Measurements from ENCODE around the gene PLET1.
"Not testable (repeated sequence)": the region's sequence is repeated elsewhere in the genome, so short reads cannot be mapped to it uniquely, and the experiment has no call there.

PLET1 gene

DNA sequence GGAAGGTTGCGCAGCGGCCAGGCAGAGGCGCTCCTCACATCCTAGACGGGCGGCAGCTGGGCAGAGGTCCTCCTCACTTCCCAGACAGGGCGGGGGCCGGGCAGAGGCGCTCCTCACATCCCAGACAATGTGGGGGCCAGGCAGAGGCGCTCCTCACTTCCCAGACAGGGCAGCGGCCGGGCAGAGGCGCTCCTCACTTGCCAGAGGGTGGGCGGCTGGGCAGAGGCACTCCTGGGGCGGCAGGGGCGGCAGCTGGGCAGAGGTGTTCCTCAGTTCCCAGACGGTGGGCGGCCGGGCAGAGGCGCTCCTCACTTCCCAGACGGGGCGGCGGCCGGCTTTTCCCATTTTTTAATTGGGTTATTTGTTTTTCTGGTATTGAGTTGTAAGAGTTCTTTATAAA, 54.6 kb downstream of the PLET1 start:
- no peak for DNase-seq

DNA sequence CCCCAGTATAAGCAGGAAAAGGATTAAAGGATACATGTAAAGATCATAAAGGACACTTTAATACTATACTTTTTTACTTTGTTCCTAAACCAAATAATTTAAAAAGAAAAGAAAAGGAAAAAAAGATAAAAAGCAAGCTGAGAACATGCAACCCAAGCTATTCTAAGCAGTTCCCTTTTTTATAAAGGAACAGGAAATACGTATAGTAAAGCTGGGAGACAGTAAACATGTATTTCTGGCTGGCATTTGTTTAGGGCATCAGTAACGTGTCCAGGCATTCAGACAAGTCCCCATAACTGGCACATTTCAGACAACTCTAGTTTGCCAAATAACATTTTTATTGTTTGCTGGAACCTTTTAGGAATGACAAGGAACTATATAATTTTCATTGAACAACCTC, 60.4 kb downstream of the PLET1 start:
- DNase-seq = peak; percentile 16

DNA sequence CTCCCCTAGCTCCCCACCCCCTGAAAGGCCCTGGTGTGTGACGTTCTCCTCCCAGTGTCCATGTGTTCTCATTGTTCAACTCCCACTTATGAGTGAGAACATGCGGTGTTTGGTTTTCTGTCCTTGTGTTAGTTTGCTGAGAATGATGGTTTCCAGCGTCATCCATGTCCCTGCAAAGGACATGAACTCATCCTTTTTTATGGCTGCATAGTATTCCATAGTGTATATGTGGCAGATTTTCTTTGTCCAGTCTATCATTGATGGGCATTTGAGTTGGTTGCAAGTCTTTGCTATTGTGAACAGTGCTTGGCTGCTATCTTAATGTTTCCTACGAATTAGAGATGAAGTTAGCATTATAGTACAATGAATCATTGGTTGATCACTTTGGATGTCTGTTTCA, 61.6 kb downstream of the PLET1 start:
- not testable (repeated sequence) for DNase-seq
